HepG2 (cell line): ENCODE data around the gene BBLN. TPM values are rescaled to one million over a fixed set of nuclear protein-coding genes. Genes with fewer than 3 reads are reported as not detected.

ENCODE experiments used
- AGO1 ChIP-seq: fragments of 200-400 bp; formaldehyde crosslinking; IDR thresholded peaks from 2 replicates; pipeline ENCODE4 v1.6.1; 2017; ENCODE audit warnings: mild to moderate bottlenecking, low read depth, low read length, moderate library complexity; ENCODE audit not compliant: poor library complexity, severe bottlenecking
- BRF2 ChIP-seq: sonication (generic); formaldehyde crosslinking; IDR thresholded peaks from 2 replicates; pipeline ENCODE4 v1.8.1; 2022; ENCODE audit warnings: mild to moderate bottlenecking, missing genetic modification reagents
- CBFB ChIP-seq: sonication (generic); formaldehyde crosslinking; IDR thresholded peaks from 2 replicates; pipeline ENCODE4 v1.4.0; 2020; ENCODE audit warnings: missing genetic modification reagents
- IKZF1 ChIP-seq: fragments of 450-650 bp; IDR thresholded peaks from 2 replicates; pipeline ENCODE4 v1.7.1; 2016
- KLF11 ChIP-seq: IDR thresholded peaks from 2 replicates; pipeline ENCODE4 v1.6.1; 2016; ENCODE audit warnings: missing compliant biosample characterization
- MATR3 ChIP-seq: sonication (generic); formaldehyde crosslinking; IDR thresholded peaks from 2 replicates; pipeline ENCODE4 v1.4.0; 2020; ENCODE audit warnings: missing genetic modification reagents
- NFYC ChIP-seq: IDR thresholded peaks from 2 replicates; pipeline ENCODE4 v1.6.1; 2016; ENCODE audit warnings: missing genetic modification reagents, missing compliant biosample characterization
- PTBP1 ChIP-seq: fragments of 200-400 bp; formaldehyde crosslinking; IDR thresholded peaks from 2 replicates; pipeline ENCODE4 v1.6.1; 2018; ENCODE audit warnings: low read length, low read depth; ENCODE audit not compliant: poor library complexity, severe bottlenecking
- TAF15 ChIP-seq: fragments of 200-400 bp; formaldehyde crosslinking; IDR thresholded peaks from one replicate; pipeline ENCODE4 v1.6.1; 2018; ENCODE audit warnings: mild to moderate bottlenecking, low read depth, low read length; ENCODE audit not compliant: poor library complexity, severe bottlenecking
- TEAD3 ChIP-seq: optimal IDR thresholded peaks from 2 replicates; pipeline ENCODE3; 2016; ENCODE audit warnings: borderline replicate concordance
- TFAP4 ChIP-seq: sonication (generic); IDR thresholded peaks from 2 replicates; pipeline ENCODE4 v1.6.1; 2016; ENCODE audit warnings: low read depth, borderline replicate concordance
- XBP1 ChIP-seq: sonication (generic); formaldehyde crosslinking; IDR thresholded peaks from 2 replicates; pipeline ENCODE4 v1.5.0; 2020; ENCODE audit warnings: missing genetic modification reagents
- ZBTB2 ChIP-seq: sonication (generic); formaldehyde crosslinking; IDR thresholded peaks from 2 replicates; pipeline ENCODE4 v1.8.0; 2022; ENCODE audit warnings: low read depth, missing genetic modification reagents
- ZBTB46 ChIP-seq: sonication (generic); formaldehyde crosslinking; IDR thresholded peaks from 2 replicates; pipeline ENCODE4 v1.4.0; 2020; ENCODE audit warnings: mild to moderate bottlenecking, missing genetic modification reagents, borderline replicate concordance
- ZMAT3 ChIP-seq: sonication (generic); formaldehyde crosslinking; conservative IDR thresholded peaks from 2 replicates; pipeline ENCODE4 v1.7.0; 2021; ENCODE audit warnings: missing genetic modification reagents
- ZNF207 ChIP-seq: fragments of 450-650 bp; IDR thresholded peaks from 2 replicates; pipeline ENCODE4 v1.6.1; 2016; ENCODE audit warnings: antibody characterized with exemption, borderline replicate concordance
- ZNF282 ChIP-seq: fragments of 450-650 bp; IDR thresholded peaks from 2 replicates; pipeline ENCODE4 v1.6.1; 2018; ENCODE audit not compliant: partially characterized antibody
- ZNF432 ChIP-seq: sonication (generic); formaldehyde crosslinking; IDR thresholded peaks from 2 replicates; pipeline ENCODE4 v1.5.0; 2020; ENCODE audit warnings: missing genetic modification reagents, mild to moderate bottlenecking, borderline replicate concordance
- ZNF530 ChIP-seq: sonication (generic); formaldehyde crosslinking; IDR thresholded peaks from 2 replicates; pipeline ENCODE4 v1.5.0; 2020; ENCODE audit warnings: low read depth, mild to moderate bottlenecking, missing genetic modification reagents
- ZNF597 ChIP-seq: sonication (generic); formaldehyde crosslinking; IDR thresholded peaks from 2 replicates; pipeline ENCODE4 v1.5.0; 2020; ENCODE audit warnings: missing genetic modification reagents
- ZNF850 ChIP-seq: sonication (generic); formaldehyde crosslinking; conservative IDR thresholded peaks from 2 replicates; pipeline ENCODE4 v1.9.0; 2021; ENCODE audit warnings: mild to moderate bottlenecking, missing genetic modification reagents
- polyA plus RNA-seq, 8 experiments: library from polyadenylated mRNA; depleted of rRNA in 3 of 8; stranded (reverse) in 7 of 8; unstranded in 1 of 8; fragments of >200 nt; fragmentation: Illumina TruSeq in 4 of 8; extraction: Trizol in 4 of 8; gene quantifications; 2 replicates each; pipeline versions ENCODE4 v1.2.1 to v1.2.3, GENCODE V29; 2011 to 2016; ENCODE audit warnings: low read depth in 4 of 8, missing spikeins in 1 of 8, mixed read lengths in 1 of 8; ENCODE audit not compliant: insufficient read depth in 1 of 8
- total RNA-seq, 5 experiments: library from RNA; depleted of rRNA; stranded (reverse); fragments of >200 nt; fragmentation: Illumina TruSeq; extraction: Trizol; gene quantifications; 2 replicates each; pipeline ENCODE4 v1.2.3, GENCODE V29; 2016; ENCODE audit warnings: low read depth in 1 of 5
- TF ChIP-seq, protein P1 (sequence below): sonication (generic); formaldehyde crosslinking; IDR thresholded peaks from 2 replicates; pipeline ENCODE4 v1.5.0; 2020; ENCODE audit warnings: mild to moderate bottlenecking, missing genetic modification reagents

Gene BBLN
- total and polyA plus RNA-seq, 2 of the 13 experiments (the other 11 are each of a cell fraction or from before 2014, with no cell fraction given), result 27.6 to 33.1 TPM

GRCh38 chr9:128127568-128127989 is 32.5 kb upstream of the BBLN start, which contains the start of gene PTGES2 (continued):
- TF ChIP-seq, protein P1, sequence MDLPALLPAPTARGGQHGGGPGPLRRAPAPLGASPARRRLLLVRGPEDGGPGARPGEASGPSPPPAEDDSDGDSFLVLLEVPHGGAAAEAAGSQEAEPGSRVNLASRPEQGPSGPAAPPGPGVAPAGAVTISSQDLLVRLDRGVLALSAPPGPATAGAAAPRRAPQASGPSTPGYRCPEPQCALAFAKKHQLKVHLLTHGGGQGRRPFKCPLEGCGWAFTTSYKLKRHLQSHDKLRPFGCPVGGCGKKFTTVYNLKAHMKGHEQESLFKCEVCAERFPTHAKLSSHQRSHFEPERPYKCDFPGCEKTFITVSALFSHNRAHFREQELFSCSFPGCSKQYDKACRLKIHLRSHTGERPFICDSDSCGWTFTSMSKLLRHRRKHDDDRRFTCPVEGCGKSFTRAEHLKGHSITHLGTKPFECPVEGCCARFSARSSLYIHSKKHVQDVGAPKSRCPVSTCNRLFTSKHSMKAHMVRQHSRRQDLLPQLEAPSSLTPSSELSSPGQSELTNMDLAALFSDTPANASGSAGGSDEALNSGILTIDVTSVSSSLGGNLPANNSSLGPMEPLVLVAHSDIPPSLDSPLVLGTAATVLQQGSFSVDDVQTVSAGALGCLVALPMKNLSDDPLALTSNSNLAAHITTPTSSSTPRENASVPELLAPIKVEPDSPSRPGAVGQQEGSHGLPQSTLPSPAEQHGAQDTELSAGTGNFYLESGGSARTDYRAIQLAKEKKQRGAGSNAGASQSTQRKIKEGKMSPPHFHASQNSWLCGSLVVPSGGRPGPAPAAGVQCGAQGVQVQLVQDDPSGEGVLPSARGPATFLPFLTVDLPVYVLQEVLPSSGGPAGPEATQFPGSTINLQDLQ (CRISPR knock-in tag), result no peak
- TF ChIP-seq TEAD3 (CRISPR knock-in tag) (no peak), ZMAT3 (CRISPR knock-in tag) (no peak), NFYC (CRISPR knock-in tag) (no peak; the same call in 1 of the 2 replicates), MATR3 (CRISPR knock-in tag) (no peak), ZNF207 (no peak), AGO1 (no peak), XBP1 (CRISPR knock-in tag) (no peak), KLF11 (CRISPR knock-in tag) (no peak), ZBTB46 (CRISPR knock-in tag) (no peak), ZNF282 (no peak), IKZF1 (no peak), TAF15 (no peak), PTBP1 (no peak), BRF2 (CRISPR knock-in tag) (no peak), ZNF432 (CRISPR knock-in tag) (no peak), TFAP4 (no peak), ZNF850 (CRISPR knock-in tag) (no peak), ZBTB2 (CRISPR knock-in tag) (no peak), ZNF530 (CRISPR knock-in tag) (no peak), ZNF597 (CRISPR knock-in tag) (no peak), CBFB (CRISPR knock-in tag) (peak; percentile 53; the same call in 1 of the 2 replicates)
